Measurements from ENCODE around the gene VTI1A. TPM values are rescaled to one million over a fixed set of nuclear protein-coding genes. Genes with fewer than 3 reads are reported as not detected.

Gene VTI1A
- total and polyA plus RNA-seq, 2 of the 4 experiments (the other 2 are of a cell fraction): 9.7 to 24.9 TPM

- H3K27me3 ChIP-seq (ENCODE audit: control insufficient read depth, insufficient read depth, low read length): no peaks in the 10 kb centered on the region
- no peak overlapping the region for H3K4me2 ChIP-seq (ENCODE audit: low read depth, low read length)
- H4K5ac ChIP-seq (ENCODE audit: low read depth, low read length): no peak overlapping the region
- H2AFZ ChIP-seq (replicated peaks; ENCODE audit: low read length, poor library complexity): no peak overlapping the region
- no peak overlapping the region for H2AK9ac ChIP-seq (replicated peaks; ENCODE audit: low read depth, low read length, poor library complexity)
- dilution Hi-C loops (cut with HindIII; ENCODE audit: low sequenced_read_pairs, unreplicated experiment) (no loop called here), intact Hi-C loops (cut with micrococcal nuclease) (no loop called here), in situ Hi-C loops (cut with MboI; ENCODE audit: low sequenced_read_pairs) (loop anchor here (25.0 kb wide), 1 partner anchor 579 kb away; no protein-coding TSS in a partner anchor)
- no peak overlapping the region for H4K8ac ChIP-seq (ENCODE audit: low read depth in 2 of 2, low read length in 2 of 2)
- no peak overlapping the region for H3K18ac ChIP-seq (ENCODE audit: low read depth, low read length)
- H3K4me3 ChIP-seq (ENCODE audit: insufficient read depth, low read depth, low read length): no peak overlapping the region
- ChIA-PET POLR2A (ENCODE audit: unreplicated experiment) (no interaction called here), CTCF (interaction anchor here (1.4 kb wide), 1 partner anchor 44 kb away, joined by 5 read pairs; no protein-coding TSS in a partner anchor)
- H2BK20ac ChIP-seq (ENCODE audit: low read depth, low read length): no peak overlapping the region
- DNase-seq (no peak), ATAC-seq (ENCODE audit: low read depth) (no peak)
- BruUV-seq (replicated peaks): no TSS peak
- H2BK15ac ChIP-seq (ENCODE audit: low read depth, low read length): no peak overlapping the region
- no peak overlapping the region for H3K9ac ChIP-seq (ENCODE audit: low read depth, low read length)
- H4K20me1 ChIP-seq (ENCODE audit: insufficient read depth, low read length): no peaks in the 10 kb centered on the region
- H3K27ac ChIP-seq (ENCODE audit: insufficient read depth, low read length): no peak overlapping the region
- no peak overlapping the region for H2BK5ac ChIP-seq (ENCODE audit: low read depth, low read length, poor library complexity, severe bottlenecking)
- H3K4ac ChIP-seq (ENCODE audit: low read depth, low read length): no peak overlapping the region
- H2AK5ac ChIP-seq (ENCODE audit: low read depth, low read length): no peak overlapping the region
- no peak overlapping the region for H3K23ac ChIP-seq (ENCODE audit: low read depth, low read length)
- peaks cover 1% of the 10 kb centered on the region; the same call in 1 of the 2 replicates for H3K4me1 ChIP-seq (ENCODE audit: control insufficient read depth, insufficient read depth, low read length)
- peaks cover 5 to 8% of the 10 kb centered on the region in 2 experiments; a peak in 2 of 4 replicates for H3K79me1 ChIP-seq (ENCODE audit: low read depth in 1 of 2, low read length in 2 of 2)
- no peak for TF ChIP-seq RCOR1 (IDR thresholded peaks at IDR 0.05; ENCODE audit: insufficient replicate concordance, low read length)
- no peak for TF ChIP-seq CHD1 (IDR thresholded peaks at IDR 0.05; ENCODE audit: low read depth, low read length)
- TF ChIP-seq, protein P1, sequence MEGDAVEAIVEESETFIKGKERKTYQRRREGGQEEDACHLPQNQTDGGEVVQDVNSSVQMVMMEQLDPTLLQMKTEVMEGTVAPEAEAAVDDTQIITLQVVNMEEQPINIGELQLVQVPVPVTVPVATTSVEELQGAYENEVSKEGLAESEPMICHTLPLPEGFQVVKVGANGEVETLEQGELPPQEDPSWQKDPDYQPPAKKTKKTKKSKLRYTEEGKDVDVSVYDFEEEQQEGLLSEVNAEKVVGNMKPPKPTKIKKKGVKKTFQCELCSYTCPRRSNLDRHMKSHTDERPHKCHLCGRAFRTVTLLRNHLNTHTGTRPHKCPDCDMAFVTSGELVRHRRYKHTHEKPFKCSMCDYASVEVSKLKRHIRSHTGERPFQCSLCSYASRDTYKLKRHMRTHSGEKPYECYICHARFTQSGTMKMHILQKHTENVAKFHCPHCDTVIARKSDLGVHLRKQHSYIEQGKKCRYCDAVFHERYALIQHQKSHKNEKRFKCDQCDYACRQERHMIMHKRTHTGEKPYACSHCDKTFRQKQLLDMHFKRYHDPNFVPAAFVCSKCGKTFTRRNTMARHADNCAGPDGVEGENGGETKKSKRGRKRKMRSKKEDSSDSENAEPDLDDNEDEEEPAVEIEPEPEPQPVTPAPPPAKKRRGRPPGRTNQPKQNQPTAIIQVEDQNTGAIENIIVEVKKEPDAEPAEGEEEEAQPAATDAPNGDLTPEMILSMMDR (conservative IDR thresholded peaks at IDR 0.05; ENCODE audit: low read depth, low read length): no peak
- TF ChIP-seq MXI1 (IDR thresholded peaks at IDR 0.05; ENCODE audit: borderline replicate concordance, low read depth, low read length): no peak
- no peak for TF ChIP-seq RAD21 (IDR thresholded peaks at IDR 0.05; ENCODE audit: low read length)
- TF ChIP-seq POLR2A (IDR thresholded peaks at IDR 0.05; ENCODE audit: low read depth, low read length): no peak
- no peak for TF ChIP-seq MAZ (IDR thresholded peaks at IDR 0.05; ENCODE audit: borderline replicate concordance, low read depth, low read length)
- no peak for TF ChIP-seq RFX5 (IDR thresholded peaks at IDR 0.05; ENCODE audit: low read depth, low read length)
- TF ChIP-seq BHLHE40 (IDR thresholded peaks at IDR 0.05; ENCODE audit: low read depth, low read length): no peak
- no peak for TF ChIP-seq FOS (IDR thresholded peaks at IDR 0.05; ENCODE audit: low read depth, low read length)
- H2BK120ac ChIP-seq (ENCODE audit: low read depth, low read length): no peak overlapping the region
- H3K9me3 ChIP-seq (ENCODE audit: control insufficient read depth, insufficient read depth, low read length): no peaks in the 10 kb centered on the region
- H3K56ac ChIP-seq (ENCODE audit: extremely low read depth, insufficient read depth, low read length): no peak overlapping the region
- no peak overlapping the region for H4K91ac ChIP-seq (ENCODE audit: insufficient read depth, low read depth, low read length)
- no peaks in the 10 kb centered on the region for H3K9me1 ChIP-seq (ENCODE audit: insufficient read depth, low read length)
- no CpG with 5 or more reads among the region's 4 CpGs for WGBS, 2 experiments (ENCODE audit: extremely low coverage in 2 of 2, insufficient read length in 1 of 2)
- H3K36me3 ChIP-seq (ENCODE audit: control insufficient read depth, insufficient read depth, low read length): no peaks in the 10 kb centered on the region
- no peak overlapping the region for H3K14ac ChIP-seq (replicated peaks; ENCODE audit: low read depth, low read length)
Measured at GRCh38 chr10:112558476-112559142, 111.6 kb downstream of the VTI1A start.

Measured in IMR-90 (cell line).